Stimulated activated CD8-positive, alpha-beta memory T cell treated with anti-CD3 and anti-CD28 coated beads, Interleukin-2, amount 100 ng/mL, for 1 hour (primary cell): Measurements from ENCODE around the gene FNBP1.
"Not testable (repeated sequence)": the region's sequence is repeated elsewhere in the genome, so short reads cannot be mapped to it uniquely, and the experiment has no call there.

ENCODE experiments used
- DNase-seq, 2 donors: peaks; one replicate each; pipeline ENCODE4 v3.0.0-alpha.2; 2020; ENCODE audit warnings: low read depth in 2 of 2

FNBP1 gene

GRCh38 chr9:130021842-130022241 is 21.1 kb downstream of the FNBP1 start:
- DNase-seq: not testable (repeated sequence)

GRCh38 chr9:130021123-130021522 is 21.9 kb downstream of the FNBP1 start:
- no peak for DNase-seq

GRCh38 chr9:130020618-130021017 is 22.4 kb downstream of the FNBP1 start:
- no peak for DNase-seq

GRCh38 chr9:130018265-130018664 is 24.7 kb downstream of the FNBP1 start:
- no peak for DNase-seq

- not testable (repeated sequence) for DNase-seq
These were observed 25.5 kb downstream of the FNBP1 start for GRCh38 chr9:130017510-130017909.

GRCh38 chr9:130017076-130017475 is 25.9 kb downstream of the FNBP1 start:
- no peak for DNase-seq

- no peak for DNase-seq
These were observed 27.5 kb downstream of the FNBP1 start for GRCh38 chr9:130015353-130016019.

GRCh38 chr9:130013326-130013725 is 29.7 kb downstream of the FNBP1 start:
- DNase-seq: no peak

GRCh38 chr9:130010151-130010988 is 32.6 kb downstream of the FNBP1 start:
- DNase-seq: no peak

- not testable (repeated sequence) for DNase-seq
These were observed 33.4 kb downstream of the FNBP1 start for GRCh38 chr9:130009546-130009945.

GRCh38 chr9:130008538-130008937 is 34.5 kb downstream of the FNBP1 start:
- no peak for DNase-seq

- not testable (repeated sequence) for DNase-seq
These were observed 36.0 kb downstream of the FNBP1 start for GRCh38 chr9:130006952-130007351.

- no peak for DNase-seq
These were observed 38.9 kb downstream of the FNBP1 start for GRCh38 chr9:130003943-130004552.

- no peak for DNase-seq
These were observed 40.7 kb downstream of the FNBP1 start for GRCh38 chr9:130002320-130002719.

GRCh38 chr9:130001190-130001589 is 41.8 kb downstream of the FNBP1 start:
- no peak for DNase-seq

GRCh38 chr9:129999141-129999510 is 43.9 kb downstream of the FNBP1 start:
- DNase-seq: no peak

- DNase-seq: no peak
These were observed 44.4 kb downstream of the FNBP1 start for GRCh38 chr9:129998491-129999140.

- not testable (repeated sequence) for DNase-seq
These were observed 45.3 kb downstream of the FNBP1 start for GRCh38 chr9:129997706-129998105.

GRCh38 chr9:129996161-129996830 is 46.7 kb downstream of the FNBP1 start:
- no peak for DNase-seq

- DNase-seq: no peak
These were observed 47.4 kb downstream of the FNBP1 start for GRCh38 chr9:129995409-129996160.

- no peak for DNase-seq
These were observed 48.1 kb downstream of the FNBP1 start for GRCh38 chr9:129994882-129995281.
